Motor neuron (in vitro differentiated cells): ENCODE data around the gene YES1. TPM values are rescaled to one million over a fixed set of nuclear protein-coding genes. Genes with fewer than 3 reads are reported as not detected.
"Not testable (repeated sequence)": the region's sequence is repeated elsewhere in the genome, so short reads cannot be mapped to it uniquely, and the experiment has no call there.

ENCODE experiments used
- ATAC-seq, 8 experiments: fragments of 200-7000 bp; cut with Tn5 transposase; replicated peaks in 6 of 8; 2 replicates each; pipeline ENCODE4 v1.8.0; 2021; ENCODE audit warnings: mild to moderate bottlenecking in 8 of 8, moderate library complexity in 8 of 8
- H3K27ac ChIP-seq, 2 donors: fragments of 250-450 bp; sonication (Bioruptor Pico); 2 replicates each; pipeline ENCODE4 v1.9.0; 2021; ENCODE audit warnings: antibody characterized with exemption in 2 of 2, mild to moderate bottlenecking in 2 of 2, moderate library complexity in 1 of 2
- H3K4me1 ChIP-seq, 2 donors: fragments of 250-450 bp; sonication (Bioruptor Pico); replicated peaks in 1 of 2; 2 replicates each; pipeline ENCODE4 v1.6.1; 2021; ENCODE audit warnings: antibody characterized with exemption in 2 of 2, mild to moderate bottlenecking in 2 of 2, moderate library complexity in 1 of 2
- H3K4me3 ChIP-seq, 5 donors: fragments of 250-450 bp; sonication (Bioruptor Pico); 2 replicates each; pipeline ENCODE4 v1.9.0; 2021; ENCODE audit warnings: antibody characterized with exemption in 5 of 5, mild to moderate bottlenecking in 5 of 5, moderate library complexity in 4 of 5
- WGBS, 10 experiments: fragments of 450-650 bp; shearing (Covaris generic); methylation state at CpG; one replicate each; pipeline ENCODE4 v1.0.0; 2022; 5-methylcytosine and 5-hydroxymethylcytosine counted together
- in situ Hi-C, 9 experiments: fragments of 400-800 bp; cut with MboI; loops; one replicate each; pipeline ENCODE4 v1.15.0; 2021; ENCODE audit warnings: low sequenced_read_pairs in 9 of 9, low pct_unique_long_range_greater_than_20kb in 2 of 9; ENCODE audit not compliant: unreplicated experiment in 9 of 9
- total RNA-seq, 8 experiments: library from RNA; unstranded; fragments of 300-600 nt; gene quantifications; 2 replicates each; pipeline versions ENCODE4 v1.2.3 to v1.2.4, GENCODE V29; 2022

The YES1 gene
- total RNA-seq, 8 experiments from 2014 or later: 22.6 to 89.0 (median 33.9) TPM

GRCh38 chr18:805755-806110 lies 6.3 kb downstream of the YES1 start:
- no peak for ATAC-seq
- WGBS, 10 experiments: 72 to 100% (median 91%) methylated on average over 2 of the region's 2 CpGs; no CpG with 5 or more reads in 2 of the 10 experiments
- peaks cover 2 to 12% of the 10 kb centered on the region in 2 donors for H3K4me1 ChIP-seq
- no peak overlapping the region for H3K27ac ChIP-seq
- H3K4me3 ChIP-seq: no peak overlapping the region
- in situ Hi-C loops: loop anchor here in 2 of 9 experiments (25.0 kb wide), 2 partner anchors 168 to 193 kb away; no protein-coding TSS in a partner anchor

GRCh38 chr18:805008-805754 lies 6.9 kb downstream of the YES1 start:
- no peak overlapping the region for H3K4me3 ChIP-seq
- in situ Hi-C loops: loop anchor here in 2 of 9 experiments (25.0 kb wide), 2 partner anchors 168 to 193 kb away; no protein-coding TSS in a partner anchor
- peak in 1 of 8 experiments; percentile 19 for ATAC-seq
- WGBS, 10 experiments: 76 to 100% (median 85%) methylated on average over 1 to 5 of the region's 5 CpGs
- peaks cover 2 to 6% of the 10 kb centered on the region in 2 donors for H3K4me1 ChIP-seq
- no peak overlapping the region for H3K27ac ChIP-seq

GRCh38 chr18:801137-801536 lies 10.9 kb downstream of the YES1 start:
- in situ Hi-C loops: loop anchor here in 2 of 9 experiments (25.0 kb wide), 2 partner anchors 164 to 189 kb away; no protein-coding TSS in a partner anchor
- Histone ChIP-seq H3K4me3 (no peak overlapping the region), H3K27ac (no peak overlapping the region), H3K4me1 (no peaks in the 10 kb centered on the region)
- ATAC-seq: no peak
- 69 to 100% (median 100%) methylated on average over 1 to 3 of the region's 3 CpGs; no CpG with 5 or more reads in 1 of the 10 experiments for WGBS, 10 experiments

- Histone ChIP-seq H3K4me3 (no peak overlapping the region), H3K27ac (no peak overlapping the region), H3K4me1 (no peaks in the 10 kb centered on the region)
- 86 to 100% (median 96%) methylated on average over 1 of the region's 1 CpG; no CpG with 5 or more reads in 4 of the 10 experiments for WGBS, 10 experiments
- ATAC-seq: no peak
- in situ Hi-C loops: loop anchor here in 2 of 9 experiments (25.0 kb wide), 2 partner anchors 163 to 188 kb away; no protein-coding TSS in a partner anchor
Measured at GRCh38 chr18:799943-800342, 12.1 kb downstream of the YES1 start.

GRCh38 chr18:795383-795782 lies 16.7 kb downstream of the YES1 start:
- in situ Hi-C loops, H3K27ac ChIP-seq, H3K4me3 ChIP-seq, ATAC-seq, H3K4me1 ChIP-seq: not testable (repeated sequence)
- 80% methylated on average over 1 of the region's 1 CpG; no CpG with 5 or more reads in 9 of the 10 experiments for WGBS, 10 experiments

- in situ Hi-C loops: no loop called here
- H3K27ac ChIP-seq: no peak overlapping the region
- WGBS, 10 experiments: 93 to 100% (median 100%) methylated on average over 1 of the region's 1 CpG; no CpG with 5 or more reads in 4 of the 10 experiments
- H3K4me3 ChIP-seq: no peak overlapping the region
- H3K4me1 ChIP-seq: no peaks in the 10 kb centered on the region
- no peak for ATAC-seq
Measured at GRCh38 chr18:789397-789796, 22.6 kb downstream of the YES1 start.

GRCh38 chr18:785242-785641 lies 26.8 kb downstream of the YES1 start:
- Histone ChIP-seq H3K4me3 (no peak overlapping the region), H3K27ac (no peak overlapping the region), H3K4me1 (no peaks in the 10 kb centered on the region)
- 40 to 100% (median 80%) methylated on average over 1 of the region's 1 CpG; no CpG with 5 or more reads in 3 of the 10 experiments for WGBS, 10 experiments
- in situ Hi-C loops: no loop called here
- no peak for ATAC-seq

- in situ Hi-C loops: no loop called here
- ATAC-seq: no peak
Measured at GRCh38 chr18:784470-785172, 27.4 kb downstream of the YES1 start.

GRCh38 chr18:778194-778927 lies 33.7 kb downstream of the YES1 start:
- 38 to 100% (median 56%) methylated on average over 1 to 4 of the region's 4 CpGs; no CpG with 5 or more reads in 1 of the 10 experiments for WGBS, 10 experiments
- no peak overlapping the region for H3K27ac ChIP-seq
- H3K4me3 ChIP-seq: no peak overlapping the region
- in situ Hi-C loops: no loop called here
- H3K4me1 ChIP-seq: peaks cover 0 to 8% of the 10 kb centered on the region in 2 donors
- ATAC-seq: peak in 3 of 8 experiments; percentile 26 to 80 (median 46)

More at GRCh38 chr18:784470-785172, 27.4 kb downstream of the YES1 start:
- H3K27ac ChIP-seq: no peak overlapping the region
- H3K4me3 ChIP-seq: no peak overlapping the region
- WGBS, 10 experiments: 73 to 100% (median 98%) methylated on average over 1 to 5 of the region's 5 CpGs
- no peaks in the 10 kb centered on the region for H3K4me1 ChIP-seq

GRCh38 chr18:777021-777420 lies 35.0 kb downstream of the YES1 start:
- Histone ChIP-seq H3K27ac (no peak overlapping the region), H3K4me3 (no peak overlapping the region), H3K4me1 (peaks cover 0 to 8% of the 10 kb centered on the region in 2 donors)
- in situ Hi-C loops: no loop called here
- ATAC-seq: no peak
- 20 to 100% (median 100%) methylated on average over 1 of the region's 1 CpG; no CpG with 5 or more reads in 1 of the 10 experiments for WGBS, 10 experiments

GRCh38 chr18:776044-776443 lies 36.0 kb downstream of the YES1 start:
- ATAC-seq, in situ Hi-C loops, H3K4me1 ChIP-seq: not testable (repeated sequence)

GRCh38 chr18:774811-775210 lies 37.2 kb downstream of the YES1 start:
- Histone ChIP-seq H3K4me1 (peaks cover 0 to 8% of the 10 kb centered on the region in 2 donors), H3K4me3 (no peak overlapping the region), H3K27ac (no peak overlapping the region)
- in situ Hi-C loops: no loop called here
- 89 to 100% (median 100%) methylated on average over 1 of the region's 1 CpG; no CpG with 5 or more reads in 5 of the 10 experiments for WGBS, 10 experiments
- ATAC-seq: no peak

More at GRCh38 chr18:776044-776443, 36.0 kb downstream of the YES1 start:
- not testable (repeated sequence) for H3K27ac ChIP-seq, H3K4me3 ChIP-seq
- WGBS, 10 experiments: 80 to 100% (median 95%) methylated on average over 1 to 4 of the region's 4 CpGs; no CpG with 5 or more reads in 3 of the 10 experiments
